WI38 (cell line): Measurements from ENCODE around the gene TRAFD1.

Source experiments
- H3K4me3 ChIP-seq: 2 replicates; pipeline ENCODE4 v1.5.1; 2011; ENCODE audit warnings: low read depth, mild to moderate bottlenecking, control low read depth, low read length
- TF ChIP-seq, protein P1 (sequence below): IDR thresholded peaks from 2 replicates; pipeline ENCODE4 v1.5.1; 2012; ENCODE audit warnings: low read depth, mild to moderate bottlenecking, control low read depth, low read length

The TRAFD1 gene

DNA sequence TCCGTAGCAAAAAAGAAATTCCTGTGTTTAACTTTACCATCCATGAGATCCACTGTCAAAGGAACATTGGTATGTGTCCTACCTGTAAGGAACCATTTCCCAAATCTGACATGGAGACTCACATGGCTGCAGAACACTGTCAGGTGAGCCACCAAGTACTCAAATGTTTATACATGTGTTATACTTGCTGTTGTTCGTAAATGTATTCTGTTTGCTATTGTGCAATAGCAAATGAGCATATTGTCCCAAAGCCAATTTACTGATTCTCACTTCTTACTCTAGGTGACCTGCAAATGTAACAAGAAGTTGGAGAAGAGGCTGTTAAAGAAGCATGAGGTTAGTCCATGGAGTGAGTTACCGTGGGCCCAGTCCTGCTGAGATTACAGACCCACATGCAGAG is 9.4 kb downstream of the TRAFD1 start:
- no peak overlapping the region for H3K4me3 ChIP-seq
- TF ChIP-seq, protein P1, sequence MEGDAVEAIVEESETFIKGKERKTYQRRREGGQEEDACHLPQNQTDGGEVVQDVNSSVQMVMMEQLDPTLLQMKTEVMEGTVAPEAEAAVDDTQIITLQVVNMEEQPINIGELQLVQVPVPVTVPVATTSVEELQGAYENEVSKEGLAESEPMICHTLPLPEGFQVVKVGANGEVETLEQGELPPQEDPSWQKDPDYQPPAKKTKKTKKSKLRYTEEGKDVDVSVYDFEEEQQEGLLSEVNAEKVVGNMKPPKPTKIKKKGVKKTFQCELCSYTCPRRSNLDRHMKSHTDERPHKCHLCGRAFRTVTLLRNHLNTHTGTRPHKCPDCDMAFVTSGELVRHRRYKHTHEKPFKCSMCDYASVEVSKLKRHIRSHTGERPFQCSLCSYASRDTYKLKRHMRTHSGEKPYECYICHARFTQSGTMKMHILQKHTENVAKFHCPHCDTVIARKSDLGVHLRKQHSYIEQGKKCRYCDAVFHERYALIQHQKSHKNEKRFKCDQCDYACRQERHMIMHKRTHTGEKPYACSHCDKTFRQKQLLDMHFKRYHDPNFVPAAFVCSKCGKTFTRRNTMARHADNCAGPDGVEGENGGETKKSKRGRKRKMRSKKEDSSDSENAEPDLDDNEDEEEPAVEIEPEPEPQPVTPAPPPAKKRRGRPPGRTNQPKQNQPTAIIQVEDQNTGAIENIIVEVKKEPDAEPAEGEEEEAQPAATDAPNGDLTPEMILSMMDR: no peak

DNA sequence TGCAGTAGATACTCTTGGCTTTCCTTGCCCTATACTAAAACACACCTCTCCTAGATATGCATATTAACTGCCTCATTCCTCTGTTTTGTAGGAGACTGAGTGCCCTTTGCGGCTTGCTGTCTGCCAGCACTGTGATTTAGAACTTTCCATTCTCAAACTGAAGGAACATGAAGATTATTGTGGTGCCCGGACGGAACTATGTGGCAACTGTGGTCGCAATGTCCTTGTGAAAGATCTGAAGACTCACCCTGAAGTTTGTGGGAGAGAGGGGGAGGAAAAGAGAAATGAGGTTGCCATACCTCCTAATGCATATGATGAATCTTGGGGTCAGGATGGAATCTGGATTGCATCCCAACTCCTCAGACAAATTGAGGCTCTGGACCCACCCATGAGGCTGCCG is 15.4 kb downstream of the TRAFD1 start:
- H3K4me3 ChIP-seq: no peak overlapping the region
- TF ChIP-seq, protein P1: no peak

DNA sequence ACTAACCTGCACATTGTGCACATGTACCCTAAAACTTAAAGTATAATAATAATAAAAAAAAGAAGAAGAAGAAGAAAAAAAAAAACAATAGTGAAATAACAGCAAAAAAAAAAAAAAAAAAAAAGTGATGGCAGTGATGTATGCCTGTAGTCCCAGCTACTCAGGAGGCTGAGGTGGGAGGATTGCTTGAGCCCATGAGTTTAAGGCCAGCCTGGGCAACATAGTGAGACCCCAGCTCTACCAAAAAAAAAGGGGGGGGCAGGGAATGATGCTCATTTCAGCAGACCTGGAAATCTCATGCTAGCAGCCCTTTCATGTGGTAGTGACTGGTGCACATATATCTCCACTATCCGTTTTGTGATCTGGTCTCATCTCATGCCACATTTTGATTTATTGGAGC is 20.8 kb downstream of the TRAFD1 start:
- TF ChIP-seq, protein P1: no peak
- H3K4me3 ChIP-seq: no peak overlapping the region

DNA sequence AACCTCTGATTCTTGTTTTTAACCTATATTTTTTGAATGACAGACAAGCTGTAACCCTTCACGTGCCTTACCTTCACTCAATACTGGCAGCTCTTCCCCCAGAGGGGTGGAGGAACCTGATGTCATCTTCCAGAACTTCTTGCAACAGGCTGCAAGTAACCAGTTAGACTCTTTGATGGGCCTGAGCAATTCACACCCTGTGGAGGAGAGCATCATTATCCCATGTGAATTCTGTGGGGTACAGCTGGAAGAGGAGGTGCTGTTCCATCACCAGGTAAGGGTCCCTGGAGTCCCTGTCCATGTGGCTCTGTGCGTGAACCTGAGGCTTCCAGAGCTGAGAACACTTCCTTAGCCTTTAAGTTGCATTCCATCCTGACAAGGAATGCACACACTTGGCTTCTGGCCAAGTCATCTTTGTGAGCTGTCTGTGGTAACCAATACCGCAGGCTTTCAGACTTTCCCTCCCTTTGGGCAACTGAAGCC is 22.7 kb downstream of the TRAFD1 start:
- TF ChIP-seq, protein P1: no peak
- H3K4me3 ChIP-seq: no peak overlapping the region

DNA sequence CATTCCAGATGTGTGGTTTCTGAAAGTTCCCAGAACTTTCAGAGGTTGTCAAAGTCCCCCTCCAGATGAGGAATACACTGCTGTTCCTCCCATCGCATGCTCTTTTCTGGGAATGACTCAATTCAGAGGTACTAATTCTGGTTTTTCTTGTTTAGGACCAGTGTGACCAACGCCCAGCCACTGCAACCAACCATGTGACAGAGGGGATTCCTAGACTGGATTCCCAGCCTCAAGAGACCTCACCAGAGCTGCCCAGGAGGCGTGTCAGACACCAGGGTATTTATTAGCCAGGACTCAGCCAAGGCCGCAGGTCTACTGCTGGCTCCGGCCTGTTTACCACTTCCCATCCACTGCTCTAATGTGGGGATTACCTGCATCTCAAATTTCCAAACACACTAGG is 24.2 kb downstream of the TRAFD1 start:
- TF ChIP-seq, protein P1: no peak
- no peak overlapping the region for H3K4me3 ChIP-seq

DNA sequence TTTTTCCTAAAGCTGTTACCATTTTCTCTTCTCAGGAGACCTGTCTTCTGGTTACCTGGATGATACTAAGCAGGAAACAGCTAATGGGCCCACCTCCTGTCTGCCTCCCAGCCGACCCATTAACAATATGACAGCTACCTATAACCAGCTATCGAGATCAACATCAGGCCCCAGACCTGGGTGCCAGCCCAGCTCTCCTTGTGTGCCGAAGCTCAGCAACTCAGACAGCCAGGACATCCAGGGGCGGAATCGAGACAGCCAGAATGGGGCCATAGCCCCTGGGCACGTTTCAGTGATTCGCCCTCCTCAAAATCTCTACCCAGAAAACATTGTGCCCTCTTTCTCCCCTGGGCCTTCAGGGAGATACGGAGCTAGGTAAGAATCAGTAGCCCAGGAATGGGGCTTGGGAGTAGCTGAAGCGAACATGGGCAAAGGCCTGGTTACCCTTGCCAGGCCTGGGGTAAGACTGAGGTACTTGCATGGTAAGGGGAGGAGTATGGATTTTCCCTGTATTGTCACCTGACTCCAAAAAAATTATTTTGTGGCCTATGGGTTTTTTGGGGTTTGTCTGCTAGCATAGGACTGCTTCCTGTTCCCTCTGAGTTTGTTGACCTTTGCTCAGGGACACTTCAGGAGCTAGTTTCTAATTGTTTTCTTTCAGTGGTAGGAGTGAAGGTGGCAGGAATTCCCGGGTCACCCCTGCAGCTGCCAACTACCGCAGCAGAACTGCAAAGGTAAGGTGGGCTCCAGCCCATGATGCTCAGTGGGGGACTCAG is 26.6 kb downstream of the TRAFD1 start:
- TF ChIP-seq, protein P1: no peak
- H3K4me3 ChIP-seq: no peak overlapping the region

DNA sequence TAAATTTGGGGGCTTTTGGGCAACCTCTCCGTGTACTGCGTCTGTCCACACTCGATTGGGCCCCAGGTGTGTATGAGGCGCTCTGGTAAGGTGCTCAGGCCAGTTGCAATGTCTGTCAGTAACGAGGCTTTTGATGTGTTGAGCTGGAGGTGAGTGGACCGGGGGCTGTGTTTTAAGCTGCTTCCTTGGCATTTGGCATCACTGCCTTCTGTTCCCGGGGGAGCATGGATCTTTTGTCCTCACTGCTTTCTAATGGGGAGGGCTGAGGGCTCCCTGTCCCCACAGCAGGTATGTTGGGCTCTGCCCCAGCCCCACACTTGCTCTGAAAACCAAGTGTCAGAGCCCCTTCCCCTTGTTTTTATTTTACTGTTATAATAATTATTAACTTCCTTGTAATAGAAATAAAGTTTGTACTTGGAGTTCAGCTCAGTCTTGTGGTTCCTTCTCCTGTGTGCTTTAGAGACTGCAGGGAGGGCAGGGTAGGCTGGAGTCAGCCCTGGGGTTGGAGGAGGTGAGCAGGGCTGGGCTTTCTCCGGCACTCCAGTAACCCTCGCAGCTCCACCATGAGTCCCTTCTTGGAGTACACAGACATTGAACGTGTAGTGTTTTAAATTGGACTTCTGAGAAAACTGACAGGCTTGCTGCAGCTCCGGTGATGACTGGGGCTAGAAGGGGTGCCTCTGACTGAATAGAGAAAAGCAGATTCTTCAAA is 28.0 kb downstream of the TRAFD1 start:
- no peak overlapping the region for H3K4me3 ChIP-seq
- TF ChIP-seq, protein P1: no peak
